Breast epithelium (tissue), 3 donors: Measurements from ENCODE around the gene CRYBG1.

ENCODE experiments used
- CTCF ChIP-seq, 3 donors: fragments of 450-650 bp; IDR thresholded peaks; one replicate each; pipeline ENCODE4 v1.5.1; 2016 to 2017; ENCODE audit warnings: antibody characterized with exemption in 3 of 3, mild to moderate bottlenecking in 3 of 3, moderate library complexity in 3 of 3
- POLR2A ChIP-seq: fragments of 450-650 bp; IDR thresholded peaks from one replicate; pipeline ENCODE4 v1.6.1; 2016; ENCODE audit warnings: antibody characterized with exemption, mild to moderate bottlenecking, moderate library complexity
- POLR2AphosphoS5 ChIP-seq, 3 donors: sonication (generic); formaldehyde crosslinking; IDR thresholded peaks; one replicate each; pipeline ENCODE4 v1.6.1; 2017; ENCODE audit warnings: antibody characterized with exemption in 3 of 3

GRCh38 chr6:106453756-106454367 lies 93.3 kb downstream of the CRYBG1 start:
- no peak for TF ChIP-seq CTCF (IDR thresholded peaks at IDR 0.05)
- TF ChIP-seq POLR2A: no peak
- no peak for TF ChIP-seq POLR2AphosphoS5 (IDR thresholded peaks at IDR 0.05)
